ENCODE results near the gene TXNRD2. TPM values are rescaled to one million over a fixed set of nuclear protein-coding genes. Genes with fewer than 3 reads are reported as not detected.

The TXNRD2 gene
- 13.3 TPM for polyA plus RNA-seq (2012; ENCODE audit: low read depth, missing spikeins)

GRCh38 chr22:19941365-19942082 lies at the start of gene TXNRD2, which contains the start of gene COMT:
TSS of gene TXNRD2 (minus strand) at chr22:19941818. CDS start at chr22:19941803, 15 bp downstream.
TSS of gene COMT (plus strand) at chr22:19941772. CDS start at chr22:19962527, 20,755 bp downstream.
- TF ChIP-seq PAX5 (IDR thresholded peaks at IDR 0.05; ENCODE audit: insufficient read depth, low read length, severe bottlenecking) (no peak), SPI1 (IDR thresholded peaks at IDR 0.05; ENCODE audit: low read depth, low read length) (no peak), POLR2A (IDR thresholded peaks at IDR 0.05; ENCODE audit: low read depth, low read length) (peak; percentile 74), TAF1 (IDR thresholded peaks at IDR 0.05; ENCODE audit: low read depth, low read length) (peak; percentile 79; the same call in 1 of the 2 replicates), POU2F2 (IDR thresholded peaks at IDR 0.05; ENCODE audit: low read depth, low read length) (no peak), POLR2AphosphoS5 (IDR thresholded peaks at IDR 0.05; ENCODE audit: low read depth, low read length) (0 out of 2 replicates have a peak, but pooled peaks have one; percentile 44)
- DNase-seq (ENCODE audit: insufficient read length, low spot score): peak; percentile 91
- peak; percentile 81 for FAIRE-seq

GRCh38 chr22:19991395-19991644 lies 49.7 kb upstream of the TXNRD2 start:
- FAIRE-seq: no peak
- no peak for DNase-seq (ENCODE audit: insufficient read length, low spot score)
- TF ChIP-seq POLR2A (IDR thresholded peaks at IDR 0.05; ENCODE audit: low read depth, low read length): no peak
- TF ChIP-seq TAF1 (IDR thresholded peaks at IDR 0.05; ENCODE audit: low read depth, low read length): no peak
- TF ChIP-seq POU2F2 (IDR thresholded peaks at IDR 0.05; ENCODE audit: low read depth, low read length): no peak
- TF ChIP-seq POLR2AphosphoS5 (IDR thresholded peaks at IDR 0.05; ENCODE audit: low read depth, low read length): no peak
- no peak for TF ChIP-seq SPI1 (IDR thresholded peaks at IDR 0.05; ENCODE audit: low read depth, low read length)
- no peak for TF ChIP-seq PAX5 (IDR thresholded peaks at IDR 0.05; ENCODE audit: insufficient read depth, low read length, severe bottlenecking)

- TF ChIP-seq POLR2AphosphoS5 (IDR thresholded peaks at IDR 0.05; ENCODE audit: low read depth, low read length) (no peak), POU2F2 (IDR thresholded peaks at IDR 0.05; ENCODE audit: low read depth, low read length) (no peak), SPI1 (IDR thresholded peaks at IDR 0.05; ENCODE audit: low read depth, low read length) (no peak), POLR2A (IDR thresholded peaks at IDR 0.05; ENCODE audit: low read depth, low read length) (no peak), TAF1 (IDR thresholded peaks at IDR 0.05; ENCODE audit: low read depth, low read length) (no peak), PAX5 (IDR thresholded peaks at IDR 0.05; ENCODE audit: insufficient read depth, low read length, severe bottlenecking) (no peak)
- FAIRE-seq (no peak), DNase-seq (ENCODE audit: insufficient read length, low spot score) (no peak)
These were observed 49.2 kb upstream of the TXNRD2 start for GRCh38 chr22:19990609-19991394.

GRCh38 chr22:19990188-19990587 lies 48.6 kb upstream of the TXNRD2 start:
- DNase-seq (ENCODE audit: insufficient read length, low spot score) (no peak), FAIRE-seq (no peak)
- TF ChIP-seq SPI1 (IDR thresholded peaks at IDR 0.05; ENCODE audit: low read depth, low read length): no peak
- no peak for TF ChIP-seq TAF1 (IDR thresholded peaks at IDR 0.05; ENCODE audit: low read depth, low read length)
- no peak for TF ChIP-seq POU2F2 (IDR thresholded peaks at IDR 0.05; ENCODE audit: low read depth, low read length)

GRCh38 chr22:19989725-19990067 lies 48.1 kb upstream of the TXNRD2 start:
- no peak for FAIRE-seq
- DNase-seq (ENCODE audit: insufficient read length, low spot score): no peak
- TF ChIP-seq SPI1 (IDR thresholded peaks at IDR 0.05; ENCODE audit: low read depth, low read length): no peak
- no peak for TF ChIP-seq POLR2AphosphoS5 (IDR thresholded peaks at IDR 0.05; ENCODE audit: low read depth, low read length)
- no peak for TF ChIP-seq TAF1 (IDR thresholded peaks at IDR 0.05; ENCODE audit: low read depth, low read length)
- no peak for TF ChIP-seq POU2F2 (IDR thresholded peaks at IDR 0.05; ENCODE audit: low read depth, low read length)
- TF ChIP-seq PAX5 (IDR thresholded peaks at IDR 0.05; ENCODE audit: insufficient read depth, low read length, severe bottlenecking): no peak
- TF ChIP-seq POLR2A (IDR thresholded peaks at IDR 0.05; ENCODE audit: low read depth, low read length): no peak

GRCh38 chr22:19988965-19989724 lies 47.5 kb upstream of the TXNRD2 start:
- no peak for TF ChIP-seq SPI1 (IDR thresholded peaks at IDR 0.05; ENCODE audit: low read depth, low read length)
- no peak for TF ChIP-seq TAF1 (IDR thresholded peaks at IDR 0.05; ENCODE audit: low read depth, low read length)
- no peak for TF ChIP-seq PAX5 (IDR thresholded peaks at IDR 0.05; ENCODE audit: insufficient read depth, low read length, severe bottlenecking)
- TF ChIP-seq POLR2A (IDR thresholded peaks at IDR 0.05; ENCODE audit: low read depth, low read length): no peak
- no peak for TF ChIP-seq POLR2AphosphoS5 (IDR thresholded peaks at IDR 0.05; ENCODE audit: low read depth, low read length)
- no peak for TF ChIP-seq POU2F2 (IDR thresholded peaks at IDR 0.05; ENCODE audit: low read depth, low read length)
- DNase-seq (ENCODE audit: insufficient read length, low spot score) (no peak), FAIRE-seq (no peak)

GRCh38 chr22:19988331-19988808 lies 46.8 kb upstream of the TXNRD2 start:
- no peak for TF ChIP-seq POLR2A (IDR thresholded peaks at IDR 0.05; ENCODE audit: low read depth, low read length)
- no peak for TF ChIP-seq PAX5 (IDR thresholded peaks at IDR 0.05; ENCODE audit: insufficient read depth, low read length, severe bottlenecking)
- no peak for TF ChIP-seq POLR2AphosphoS5 (IDR thresholded peaks at IDR 0.05; ENCODE audit: low read depth, low read length)
- TF ChIP-seq POU2F2 (IDR thresholded peaks at IDR 0.05; ENCODE audit: low read depth, low read length): no peak
- TF ChIP-seq TAF1 (IDR thresholded peaks at IDR 0.05; ENCODE audit: low read depth, low read length): no peak
- FAIRE-seq (no peak), DNase-seq (ENCODE audit: insufficient read length, low spot score) (no peak)

GRCh38 chr22:19987394-19988306 lies 46.0 kb upstream of the TXNRD2 start:
- TF ChIP-seq POLR2A (IDR thresholded peaks at IDR 0.05; ENCODE audit: low read depth, low read length) (no peak), SPI1 (IDR thresholded peaks at IDR 0.05; ENCODE audit: low read depth, low read length) (no peak), TAF1 (IDR thresholded peaks at IDR 0.05; ENCODE audit: low read depth, low read length) (no peak), POU2F2 (IDR thresholded peaks at IDR 0.05; ENCODE audit: low read depth, low read length) (no peak), PAX5 (IDR thresholded peaks at IDR 0.05; ENCODE audit: insufficient read depth, low read length, severe bottlenecking) (no peak), POLR2AphosphoS5 (IDR thresholded peaks at IDR 0.05; ENCODE audit: low read depth, low read length) (no peak)
- FAIRE-seq: no peak
- DNase-seq (ENCODE audit: insufficient read length, low spot score): no peak
